CD14-positive monocyte (primary cell): ENCODE data around the gene ZNF143. TPM values are rescaled to one million over a fixed set of nuclear protein-coding genes. Genes with fewer than 3 reads are reported as not detected.
"Not testable (repeated sequence)": the region's sequence is repeated elsewhere in the genome, so short reads cannot be mapped to it uniquely, and the experiment has no call there.

Experiments
- DNase-seq, 3 donors: peaks; one replicate each; pipeline ENCODE4 v3.0.0-alpha.2; 2011 to 2022
- H2AFZ ChIP-seq: 2 replicates; pipeline ENCODE4 v1.6.0; 2012; ENCODE audit warnings: mild to moderate bottlenecking, low read depth, low read length, inconsistent platforms; ENCODE audit not compliant: insufficient read depth, poor library complexity, severe bottlenecking
- H3K27ac ChIP-seq, 2 donors: 1 replicate in 1 of 2; 2 replicates in 1 of 2; pipeline ENCODE4 v1.5.1; 2012 to 2013; ENCODE audit warnings: low read length in 2 of 2, control low read depth in 1 of 2, inconsistent platforms in 1 of 2, low read depth in 1 of 2, mild to moderate bottlenecking in 1 of 2
- H3K27me3 ChIP-seq, 2 donors: one replicate each; pipeline versions ENCODE4 v1.6.0 to v1.6.1; 2011 to 2013; ENCODE audit warnings: low read length in 2 of 2; ENCODE audit not compliant: control insufficient read depth in 2 of 2, insufficient read depth in 2 of 2
- H3K36me3 ChIP-seq, 2 donors: replicated peaks in 1 of 2; 1 replicate in 1 of 2; 2 replicates in 1 of 2; pipeline versions ENCODE4 v1.5.1 to v1.6.1; 2012 to 2013; ENCODE audit warnings: low read length in 2 of 2, control low read depth in 1 of 2, inconsistent platforms in 1 of 2, mild to moderate bottlenecking in 1 of 2; ENCODE audit not compliant: insufficient read depth in 2 of 2, control insufficient read depth in 1 of 2
- H3K4me1 ChIP-seq, 2 donors: 1 replicate in 1 of 2; 2 replicates in 1 of 2; pipeline versions ENCODE4 v1.5.1 to v1.6.1; 2012 to 2013; ENCODE audit warnings: low read length in 2 of 2, control low read depth in 1 of 2, inconsistent platforms in 1 of 2, mild to moderate bottlenecking in 1 of 2, moderate library complexity in 1 of 2; ENCODE audit not compliant: insufficient read depth in 2 of 2, control insufficient read depth in 1 of 2
- H3K4me2 ChIP-seq: replicated peaks from 2 replicates; pipeline ENCODE3; 2012; ENCODE audit warnings: low read length, moderate library complexity, mild to moderate bottlenecking; ENCODE audit not compliant: poor library complexity, severe bottlenecking; ENCODE audit errors: extremely low read depth
- H3K4me3 ChIP-seq, 3 experiments: fragments of 200-600 bp in 1 of 3; sonication (generic) in 1 of 3; replicated peaks in 1 of 3; 1 replicate in 2 of 3; 2 replicates in 1 of 3; pipeline ENCODE4 v1.5.1; 2011 to 2013; ENCODE audit warnings: low read length in 3 of 3, mild to moderate bottlenecking in 3 of 3, control low read depth in 2 of 3, low read depth in 2 of 3, inconsistent platforms in 1 of 3, moderate library complexity in 1 of 3
- H3K79me2 ChIP-seq: 2 replicates; pipeline ENCODE4 v1.6.0; 2012; ENCODE audit warnings: mild to moderate bottlenecking, control low read depth, inconsistent platforms, low read length, moderate library complexity; ENCODE audit not compliant: insufficient read depth
- H3K9ac ChIP-seq: 2 replicates; pipeline ENCODE4 v1.6.0; 2017; ENCODE audit warnings: low read length, mild to moderate bottlenecking; ENCODE audit not compliant: insufficient read depth, poor library complexity, severe bottlenecking
- H3K9me3 ChIP-seq, 2 donors: replicated peaks in 1 of 2; 1 replicate in 1 of 2; 2 replicates in 1 of 2; pipeline versions ENCODE4 v1.5.1 to v1.6.1; 2012 to 2013; ENCODE audit warnings: low read length in 2 of 2, control low read depth in 1 of 2; ENCODE audit not compliant: control insufficient read depth in 1 of 2, insufficient read depth in 1 of 2
- H4K20me1 ChIP-seq: 2 replicates; pipeline ENCODE4 v1.6.0; 2012; ENCODE audit warnings: mild to moderate bottlenecking, low read length, control low read depth, moderate library complexity; ENCODE audit not compliant: insufficient read depth
- H3K27ac Mint-ChIP-seq, 7 donors: one replicate each; pipeline ENCODE4 v1.8.0; 2020; ENCODE audit warnings: mild to moderate bottlenecking in 7 of 7, mixed read lengths in 7 of 7, moderate library complexity in 6 of 7, inconsistent platforms in 2 of 7
- H3K27me3 Mint-ChIP-seq, 3 donors: one replicate each; pipeline ENCODE4 v1.8.0; 2021 to 2022; ENCODE audit warnings: low read depth in 3 of 3, mild to moderate bottlenecking in 3 of 3, mixed read lengths in 3 of 3, moderate library complexity in 3 of 3, inconsistent platforms in 1 of 3
- H3K36me3 Mint-ChIP-seq, 2 donors: one replicate each; pipeline ENCODE4 v1.8.0; 2020; ENCODE audit warnings: mixed read lengths in 2 of 2, inconsistent platforms in 1 of 2, mild to moderate bottlenecking in 1 of 2
- H3K4me1 Mint-ChIP-seq: one replicate; pipeline ENCODE4 v1.8.0; 2020; ENCODE audit warnings: mild to moderate bottlenecking, mixed read lengths
- H3K4me3 Mint-ChIP-seq, 2 donors: one replicate each; pipeline ENCODE4 v1.8.0; 2020; ENCODE audit warnings: mild to moderate bottlenecking in 2 of 2, mixed read lengths in 2 of 2, moderate library complexity in 1 of 2
- H3K9me3 Mint-ChIP-seq, 7 donors: one replicate each; pipeline ENCODE4 v1.8.0; 2020 to 2022; ENCODE audit warnings: mixed read lengths in 7 of 7, mild to moderate bottlenecking in 6 of 7, moderate library complexity in 6 of 7, inconsistent platforms in 2 of 7
- WGBS: methylation state at CpG from one replicate; pipeline ENCODE4 v1.1.5; 2013; ENCODE audit warnings: missing lambda C conversion rate; ENCODE audit not compliant: insufficient coverage; 5-methylcytosine and 5-hydroxymethylcytosine counted together
- intact Hi-C, 2 donors: fragments of 100-400 bp; cut with micrococcal nuclease; formaldehyde crosslinking; loops; one replicate each; pipeline versions ENCODE4 v1.15.0 to v1.15.1; 2023
- polyA plus RNA-seq, 3 donors: library from polyadenylated mRNA; depleted of rRNA in 1 of 3; unstranded in 2 of 3; stranded (reverse) in 1 of 3; fragments of 300-500 nt in 2 of 3; fragments of >200 nt in 1 of 3; fragmentation: Illumina TruSeq in 2 of 3; gene quantifications; 1 replicate in 2 of 3; 2 replicates in 1 of 3; pipeline ENCODE4 v1.2.3, GENCODE V29; 2012 to 2021
- TF ChIP-seq, protein P1 (sequence below): fragments of 200-600 bp; IDR thresholded peaks from one replicate; pipeline ENCODE4 v1.8.0; 2022; ENCODE audit warnings: antibody characterized with exemption, mild to moderate bottlenecking

Gene ZNF143
- polyA plus RNA-seq, 3 donors = 26.8 to 30.5 (median 30.1) TPM

DNA sequence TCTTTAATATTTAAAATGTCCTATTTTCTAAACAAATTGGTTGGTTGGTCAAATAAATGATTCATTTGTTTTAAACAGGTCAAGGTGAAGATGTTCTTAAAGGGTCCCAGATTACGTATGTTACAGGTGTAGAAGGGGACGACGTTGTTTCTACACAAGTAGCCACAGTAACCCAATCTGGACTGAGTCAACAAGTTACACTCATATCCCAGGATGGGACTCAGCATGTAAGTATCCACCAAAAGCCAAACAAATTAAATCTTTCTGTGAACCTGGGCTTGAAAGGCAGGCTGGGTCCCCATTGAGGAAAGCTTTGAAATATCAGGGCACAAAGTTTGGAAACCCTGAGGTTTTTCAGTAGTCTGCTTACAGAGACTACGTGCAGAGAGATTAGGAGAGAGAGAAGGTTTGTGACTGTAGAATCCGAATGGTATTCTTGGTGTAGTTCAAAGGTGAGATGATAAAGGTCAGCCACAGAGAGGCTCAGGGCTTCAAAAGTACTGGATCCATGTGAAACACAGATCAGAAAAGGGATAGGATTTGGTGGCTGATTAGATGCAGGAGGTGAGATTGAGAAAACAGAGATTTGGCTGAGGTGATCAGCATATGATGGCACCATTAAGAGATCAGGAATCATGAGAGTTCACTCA lies 51.7 kb downstream of the ZNF143 start:
- intact Hi-C loops = no loop called here
- no peaks in the 10 kb centered on the region for H3K79me2 ChIP-seq
- peaks cover 11 to 17% of the 10 kb centered on the region in 2 donors for H3K4me1 ChIP-seq
- no peak overlapping the region for H2AFZ ChIP-seq
- no peaks in the 10 kb centered on the region for H3K27me3 Mint-ChIP-seq
- peaks cover 23% of the 10 kb centered on the region for H3K4me1 Mint-ChIP-seq
- H3K4me3 Mint-ChIP-seq = no peak overlapping the region
- H3K9ac ChIP-seq = no peak overlapping the region
- H3K4me2 ChIP-seq = no peak overlapping the region
- H3K27me3 ChIP-seq = no peaks in the 10 kb centered on the region
- H3K36me3 Mint-ChIP-seq = peaks cover 67 to 86% of the 10 kb centered on the region in 2 donors
- no peak for DNase-seq
- peak overlapping the region in 1 of 2 donors; percentile 56 for H3K27ac ChIP-seq
- H4K20me1 ChIP-seq = peaks cover 13% of the 10 kb centered on the region
- H3K36me3 ChIP-seq = peaks cover 66 to 92% of the 10 kb centered on the region in 2 donors
- WGBS = 100% methylated on average over 2 of the region's 5 CpGs
- no peak overlapping the region for H3K4me3 ChIP-seq
- peaks cover 0 to 2% (median 0%) of the 10 kb centered on the region in 7 donors for H3K9me3 Mint-ChIP-seq
- H3K27ac Mint-ChIP-seq = peak overlapping the region in 2 of 7 donors; percentile 3 to 13
- TF ChIP-seq, protein P1, sequence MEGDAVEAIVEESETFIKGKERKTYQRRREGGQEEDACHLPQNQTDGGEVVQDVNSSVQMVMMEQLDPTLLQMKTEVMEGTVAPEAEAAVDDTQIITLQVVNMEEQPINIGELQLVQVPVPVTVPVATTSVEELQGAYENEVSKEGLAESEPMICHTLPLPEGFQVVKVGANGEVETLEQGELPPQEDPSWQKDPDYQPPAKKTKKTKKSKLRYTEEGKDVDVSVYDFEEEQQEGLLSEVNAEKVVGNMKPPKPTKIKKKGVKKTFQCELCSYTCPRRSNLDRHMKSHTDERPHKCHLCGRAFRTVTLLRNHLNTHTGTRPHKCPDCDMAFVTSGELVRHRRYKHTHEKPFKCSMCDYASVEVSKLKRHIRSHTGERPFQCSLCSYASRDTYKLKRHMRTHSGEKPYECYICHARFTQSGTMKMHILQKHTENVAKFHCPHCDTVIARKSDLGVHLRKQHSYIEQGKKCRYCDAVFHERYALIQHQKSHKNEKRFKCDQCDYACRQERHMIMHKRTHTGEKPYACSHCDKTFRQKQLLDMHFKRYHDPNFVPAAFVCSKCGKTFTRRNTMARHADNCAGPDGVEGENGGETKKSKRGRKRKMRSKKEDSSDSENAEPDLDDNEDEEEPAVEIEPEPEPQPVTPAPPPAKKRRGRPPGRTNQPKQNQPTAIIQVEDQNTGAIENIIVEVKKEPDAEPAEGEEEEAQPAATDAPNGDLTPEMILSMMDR = no peak
- no peaks in the 10 kb centered on the region for H3K9me3 ChIP-seq

DNA sequence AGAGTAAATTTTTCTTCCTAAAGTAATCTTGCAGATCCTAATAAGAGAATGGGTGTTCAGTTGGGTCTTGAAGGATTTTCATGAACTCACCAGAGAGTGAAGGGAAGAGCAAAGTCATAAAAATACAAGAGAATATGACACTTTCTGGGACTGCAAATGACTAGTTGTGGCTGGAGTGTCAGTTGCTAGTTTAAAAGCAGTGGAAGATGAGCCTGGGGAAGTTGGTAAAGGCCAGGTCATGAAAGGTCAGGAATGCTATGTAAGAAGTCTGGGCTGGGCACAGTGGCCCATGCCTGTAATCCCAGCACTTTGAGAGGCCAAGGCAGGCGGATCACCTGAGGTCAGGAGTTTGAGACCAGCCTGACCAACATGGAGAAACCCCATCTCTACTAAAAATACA lies 53.8 kb downstream of the ZNF143 start:
- H3K4me3 Mint-ChIP-seq, H4K20me1 ChIP-seq, H3K27me3 ChIP-seq, H3K27ac ChIP-seq, intact Hi-C loops, DNase-seq, H3K27me3 Mint-ChIP-seq, H3K4me2 ChIP-seq, H3K4me3 ChIP-seq, H2AFZ ChIP-seq, H3K9ac ChIP-seq, H3K79me2 ChIP-seq, H3K9me3 Mint-ChIP-seq, H3K9me3 ChIP-seq: not testable (repeated sequence)
- Histone ChIP-seq H3K36me3 (peaks cover 63 to 92% of the 10 kb centered on the region in 2 donors), H3K4me1 (peaks cover 11 to 17% of the 10 kb centered on the region in 2 donors)
- peaks cover 23% of the 10 kb centered on the region for H3K4me1 Mint-ChIP-seq
- no CpG with 5 or more reads among the region's 1 CpG for WGBS
- peak overlapping the region in 5 of 7 donors; percentile 15 to 82 (median 31) for H3K27ac Mint-ChIP-seq
- peaks cover 68 to 92% of the 10 kb centered on the region in 2 donors for H3K36me3 Mint-ChIP-seq
